PFSK-1 (cell line): ENCODE results near the gene PCNX3.

Experiments used
- FOXP2 ChIP-seq: optimal IDR thresholded peaks from 2 replicates; pipeline ENCODE3; 2011; ENCODE audit warnings: borderline replicate concordance, control low read depth, inconsistent platforms; ENCODE audit not compliant: insufficient read depth; ENCODE audit errors: extremely low read length, extremely low read depth
- POLR2AphosphoS5 ChIP-seq: IDR thresholded peaks from 2 replicates; pipeline ENCODE4 v1.6.1; 2012; ENCODE audit warnings: low read depth, mild to moderate bottlenecking, control low read depth, low read length, moderate library complexity
- REST ChIP-seq, 2 experiments: IDR thresholded peaks; 2 replicates each; pipeline versions ENCODE4 v1.6.1 to v1.8.0; 2011 to 2012; ENCODE audit warnings: low read depth in 2 of 2, low read length in 2 of 2, control low read depth in 1 of 2, inconsistent platforms in 1 of 2, mild to moderate bottlenecking in 1 of 2, moderate library complexity in 1 of 2; ENCODE audit not compliant: insufficient read depth in 1 of 2
- TAF1 ChIP-seq: IDR thresholded peaks from 2 replicates; pipeline ENCODE4 v1.6.1; 2012; ENCODE audit warnings: low read length, control low read depth, borderline replicate concordance; ENCODE audit not compliant: insufficient read depth

- no peak for TF ChIP-seq TAF1
- no peak for TF ChIP-seq POLR2AphosphoS5
- no peak for TF ChIP-seq REST (IDR thresholded peaks at IDR 0.05; ENCODE audit: insufficient read depth in 1 of 2, low read depth in 2 of 2, low read length in 2 of 2)
- TF ChIP-seq FOXP2 = no peak
Measured at GRCh38 chr11:65685981-65686380, 70.4 kb downstream of the PCNX3 start.
